Brain microvascular endothelial cell (primary cell): ENCODE data around the gene SVOP.
"Not testable (repeated sequence)": the region's sequence is repeated elsewhere in the genome, so short reads cannot be mapped to it uniquely, and the experiment has no call there.

Experiments used
- DNase-seq: peaks from one replicate; pipeline ENCODE4 v3.0.0-alpha.2; 2020
- H3K27ac ChIP-seq: fragments of 250-450 bp; sonication (Bioruptor Pico); 2 replicates; pipeline ENCODE4 v1.5.1; 2020; ENCODE audit warnings: mild to moderate bottlenecking, moderate library complexity
- H3K27me3 ChIP-seq: fragments of 250-450 bp; sonication (Bioruptor Pico); replicated peaks from 2 replicates; pipeline ENCODE4 v1.5.1; 2020; ENCODE audit warnings: mild to moderate bottlenecking
- H3K36me3 ChIP-seq: fragments of 250-450 bp; sonication (Bioruptor Pico); replicated peaks from 2 replicates; pipeline ENCODE4 v1.5.1; 2020; ENCODE audit warnings: mild to moderate bottlenecking
- H3K4me3 ChIP-seq: 2 replicates; pipeline ENCODE4 v1.5.1; 2011; ENCODE audit warnings: low read depth, mild to moderate bottlenecking, control low read depth, low read length, moderate library complexity
- in situ Hi-C: cut with HindIII; loops from 2 replicates; pipeline ENCODE4 v1.10.0; 2017; ENCODE audit warnings: low sequenced_read_pairs, low pct_ligation_motif_present
- TF ChIP-seq, protein P1 (sequence below): IDR thresholded peaks from 2 replicates; pipeline ENCODE4 v1.5.1; 2011; ENCODE audit warnings: low read depth, mild to moderate bottlenecking, moderate library complexity, low read length, control low read depth, inconsistent platforms; ENCODE audit errors: missing control alignments

SVOP gene

DNA sequence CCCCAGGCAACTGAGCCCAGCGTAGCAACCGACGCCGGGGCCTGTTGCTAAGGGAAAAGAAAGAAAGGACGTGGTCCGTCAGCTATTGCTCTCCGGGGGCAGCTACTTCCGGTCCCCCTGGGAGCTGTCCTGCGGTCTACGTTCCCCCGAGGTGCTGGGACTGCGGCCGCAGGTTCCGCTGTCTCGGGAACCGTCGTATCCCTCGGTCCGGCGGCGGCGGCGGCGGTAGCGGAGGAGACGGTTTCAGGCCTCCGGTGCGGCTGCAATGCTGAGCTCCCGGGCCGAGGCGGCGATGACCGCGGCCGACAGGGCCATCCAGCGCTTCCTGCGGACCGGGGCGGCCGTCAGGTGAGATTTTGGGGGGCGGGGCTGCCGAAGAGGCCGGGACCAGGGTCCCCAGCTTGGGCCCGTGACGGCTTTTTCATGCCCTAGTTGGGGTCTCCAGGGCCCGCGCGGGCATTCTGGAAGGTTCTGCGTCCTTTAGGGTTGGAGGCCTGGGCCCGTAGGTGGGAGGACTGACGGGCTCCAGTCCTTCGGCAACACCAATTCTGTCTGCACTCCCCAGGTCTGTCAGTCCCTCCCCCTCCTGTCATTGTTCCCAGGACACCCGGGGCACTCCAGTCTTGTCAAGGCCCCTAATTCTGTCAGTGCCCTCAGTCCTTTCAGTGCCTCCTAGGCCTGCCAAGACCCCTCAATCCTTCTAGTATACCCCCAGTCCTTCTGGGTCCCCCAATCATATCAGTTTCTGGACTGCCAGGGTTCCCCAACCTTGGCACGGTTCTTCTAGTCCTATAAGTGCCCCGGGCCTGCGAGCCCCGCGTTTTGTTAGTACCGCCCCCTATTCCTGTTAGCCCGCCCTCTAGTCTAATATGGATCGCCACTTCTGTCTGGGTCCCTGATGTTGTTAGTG lies 31.8 kb upstream of the SVOP start, which contains the start of gene USP30:
Gene USP30, plus strand, starts transcription at position 163 of the 910 bp plus-strand sequence. Its CDS starts 103 bp downstream, at position 266.
- Histone ChIP-seq H3K36me3 (no peaks in the 10 kb centered on the region), H3K27me3 (no peaks in the 10 kb centered on the region), H3K4me3 (peak within 1 kb of the TSS; percentile 91), H3K27ac (peak within 1 kb of the TSS; percentile 25)
- TF ChIP-seq, protein P1, sequence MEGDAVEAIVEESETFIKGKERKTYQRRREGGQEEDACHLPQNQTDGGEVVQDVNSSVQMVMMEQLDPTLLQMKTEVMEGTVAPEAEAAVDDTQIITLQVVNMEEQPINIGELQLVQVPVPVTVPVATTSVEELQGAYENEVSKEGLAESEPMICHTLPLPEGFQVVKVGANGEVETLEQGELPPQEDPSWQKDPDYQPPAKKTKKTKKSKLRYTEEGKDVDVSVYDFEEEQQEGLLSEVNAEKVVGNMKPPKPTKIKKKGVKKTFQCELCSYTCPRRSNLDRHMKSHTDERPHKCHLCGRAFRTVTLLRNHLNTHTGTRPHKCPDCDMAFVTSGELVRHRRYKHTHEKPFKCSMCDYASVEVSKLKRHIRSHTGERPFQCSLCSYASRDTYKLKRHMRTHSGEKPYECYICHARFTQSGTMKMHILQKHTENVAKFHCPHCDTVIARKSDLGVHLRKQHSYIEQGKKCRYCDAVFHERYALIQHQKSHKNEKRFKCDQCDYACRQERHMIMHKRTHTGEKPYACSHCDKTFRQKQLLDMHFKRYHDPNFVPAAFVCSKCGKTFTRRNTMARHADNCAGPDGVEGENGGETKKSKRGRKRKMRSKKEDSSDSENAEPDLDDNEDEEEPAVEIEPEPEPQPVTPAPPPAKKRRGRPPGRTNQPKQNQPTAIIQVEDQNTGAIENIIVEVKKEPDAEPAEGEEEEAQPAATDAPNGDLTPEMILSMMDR = no peak
- in situ Hi-C loops = no loop called here
- peak; percentile 65 for DNase-seq

GRCh38 chr12:109052097-109052413 lies 31.2 kb upstream of the SVOP start:
- H3K36me3 ChIP-seq = no peaks in the 10 kb centered on the region
- in situ Hi-C loops = no loop called here
- no peaks in the 10 kb centered on the region for H3K27me3 ChIP-seq
- no peak for DNase-seq
- TF ChIP-seq, protein P1 = no peak
- peak overlapping the region; percentile 91 for H3K4me3 ChIP-seq
- H3K27ac ChIP-seq = peak overlapping the region; percentile 25

DNA sequence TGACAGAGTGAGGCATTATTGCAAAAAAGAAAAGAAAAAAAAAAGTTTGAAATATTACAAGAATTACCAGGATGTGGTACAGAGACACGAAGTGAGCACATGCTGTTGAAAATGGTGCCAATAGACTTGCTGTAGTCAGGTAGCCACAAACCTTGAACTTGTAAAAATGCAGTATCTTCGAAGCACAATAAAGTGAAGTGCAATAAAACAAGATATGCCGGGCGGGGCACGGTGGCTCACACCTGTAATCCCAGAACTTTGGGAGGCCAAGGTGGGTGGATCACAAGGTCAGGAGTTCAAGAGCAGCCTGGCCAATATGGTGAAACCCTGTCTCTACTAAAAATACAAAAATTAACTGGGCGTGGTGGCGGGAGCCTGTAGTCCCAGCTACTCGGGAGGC lies 28.9 kb upstream of the SVOP start:
- DNase-seq, H3K4me3 ChIP-seq, H3K27ac ChIP-seq, H3K36me3 ChIP-seq, in situ Hi-C loops, H3K27me3 ChIP-seq: not testable (repeated sequence)

GRCh38 chr12:109048706-109049105 lies 27.8 kb upstream of the SVOP start:
- H3K27ac ChIP-seq, in situ Hi-C loops, H3K27me3 ChIP-seq, DNase-seq, H3K4me3 ChIP-seq, H3K36me3 ChIP-seq: not testable (repeated sequence)

GRCh38 chr12:109047081-109047805 lies 26.4 kb upstream of the SVOP start:
- no peak for DNase-seq
- H3K4me3 ChIP-seq = no peak overlapping the region
- no peaks in the 10 kb centered on the region for H3K36me3 ChIP-seq
- TF ChIP-seq, protein P1 = no peak
- no peaks in the 10 kb centered on the region for H3K27me3 ChIP-seq
- in situ Hi-C loops = no loop called here
- no peak overlapping the region for H3K27ac ChIP-seq

DNA sequence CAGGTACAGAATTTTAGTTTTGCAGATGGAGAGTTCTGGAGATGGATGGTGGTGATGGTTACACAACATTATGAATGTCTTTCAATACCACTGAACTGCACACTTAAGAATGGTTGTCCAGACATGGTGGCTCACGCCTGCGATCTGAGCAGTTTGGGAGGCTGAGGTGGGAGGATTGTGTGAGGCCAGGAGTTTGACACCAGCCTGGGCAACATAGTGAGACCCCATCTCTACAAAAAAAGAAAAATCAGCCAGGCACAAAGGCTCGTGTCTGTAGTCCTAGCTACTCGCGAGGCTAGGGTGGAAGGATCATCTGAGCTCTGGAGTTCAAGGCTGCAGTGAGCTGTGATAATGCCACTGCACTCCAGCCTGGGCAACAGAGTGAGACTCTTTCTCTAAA lies 23.4 kb upstream of the SVOP start:
- Histone ChIP-seq H3K27me3 (no peaks in the 10 kb centered on the region), H3K36me3 (no peaks in the 10 kb centered on the region), H3K4me3 (no peak overlapping the region), H3K27ac (no peak overlapping the region)
- DNase-seq = no peak
- TF ChIP-seq, protein P1 = no peak
- in situ Hi-C loops = no loop called here
